IgD-negative memory B cell (primary cell): ENCODE measurements around the gene PATJ. TPM values are rescaled to one million over a fixed set of nuclear protein-coding genes. Genes with fewer than 3 reads are reported as not detected.
"Not testable (repeated sequence)": the region's sequence is repeated elsewhere in the genome, so short reads cannot be mapped to it uniquely, and the experiment has no call there.

Source experiments
- H3K27ac Mint-ChIP-seq, 3 donors: one replicate each; pipeline ENCODE4 v1.8.0; 2020 to 2022; ENCODE audit warnings: mild to moderate bottlenecking in 3 of 3, mixed read lengths in 3 of 3, moderate library complexity in 1 of 3
- H3K27me3 Mint-ChIP-seq: one replicate; pipeline ENCODE4 v1.8.0; 2021; ENCODE audit warnings: mixed read lengths
- H3K36me3 Mint-ChIP-seq: one replicate; pipeline ENCODE4 v1.8.0; 2020; ENCODE audit warnings: mild to moderate bottlenecking, mixed read lengths
- H3K4me1 Mint-ChIP-seq, 3 donors: one replicate each; pipeline ENCODE4 v1.8.0; 2020 to 2022; ENCODE audit warnings: mixed read lengths in 3 of 3, mild to moderate bottlenecking in 1 of 3
- H3K4me3 Mint-ChIP-seq, 4 donors: one replicate each; pipeline ENCODE4 v1.8.0; 2020 to 2022; ENCODE audit warnings: mild to moderate bottlenecking in 4 of 4, mixed read lengths in 4 of 4, moderate library complexity in 3 of 4
- H3K9me3 Mint-ChIP-seq, 3 donors: one replicate each; pipeline ENCODE4 v1.8.0; 2020 to 2021; ENCODE audit warnings: mixed read lengths in 3 of 3, mild to moderate bottlenecking in 1 of 3
- polyA plus RNA-seq: library from polyadenylated mRNA; unstranded; fragments of 300-500 nt; fragmentation: Illumina TruSeq; gene quantifications from one replicate; pipeline ENCODE4 v1.2.3, GENCODE V29; 2021

Gene PATJ
- polyA plus RNA-seq, 1 donor from 2014 or later = 17.4 TPM

DNA sequence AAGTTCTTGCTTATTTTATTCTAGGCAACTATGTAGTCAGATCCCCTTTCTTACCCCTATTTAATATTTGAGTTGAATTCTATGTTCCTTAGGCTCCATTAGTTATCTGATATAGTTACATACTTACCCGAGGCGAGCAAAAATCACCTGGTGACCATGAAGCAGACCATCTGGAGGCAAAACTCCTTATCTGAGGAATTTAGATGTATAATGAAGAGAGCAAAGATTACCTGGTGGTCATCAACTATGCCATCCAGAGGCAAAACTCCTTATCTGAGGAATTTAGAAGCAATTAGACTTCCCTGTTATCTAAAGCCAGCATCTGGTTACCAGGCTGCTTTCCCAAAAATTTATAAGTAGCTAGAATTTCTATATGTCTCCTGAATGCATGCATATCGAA, 129.9 kb downstream of the PATJ start:
- peaks cover 26% of the 10 kb centered on the region for H3K36me3 Mint-ChIP-seq
- H3K27ac Mint-ChIP-seq = no peak overlapping the region
- no peak overlapping the region for H3K4me3 Mint-ChIP-seq

DNA sequence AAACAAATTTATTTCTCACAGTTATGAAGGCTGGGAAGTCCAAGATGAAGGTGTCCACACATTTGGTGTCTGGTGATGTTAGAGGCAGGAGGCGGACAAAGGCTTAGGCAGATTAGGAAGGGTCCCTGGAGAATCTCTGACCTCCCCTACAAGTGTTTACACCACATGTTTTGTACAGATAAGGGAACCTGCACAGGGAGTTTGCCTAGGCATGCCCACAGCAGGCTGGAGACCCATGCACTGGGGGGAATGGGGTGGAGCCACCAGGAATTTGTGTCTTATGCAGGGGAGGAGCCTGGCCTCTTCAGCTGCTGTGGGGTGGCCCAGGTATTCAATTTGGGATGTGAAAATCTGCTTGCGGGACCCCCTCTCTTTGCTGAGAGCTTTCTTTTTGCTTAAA, 131.3 kb downstream of the PATJ start:
- peaks cover 0 to 1% (median 0%) of the 10 kb centered on the region in 3 donors for H3K9me3 Mint-ChIP-seq
- H3K27ac Mint-ChIP-seq = no peak overlapping the region
- H3K4me1 Mint-ChIP-seq = no peaks in the 10 kb centered on the region
- H3K36me3 Mint-ChIP-seq = peaks cover 27% of the 10 kb centered on the region
- no peaks in the 10 kb centered on the region for H3K27me3 Mint-ChIP-seq
- H3K4me3 Mint-ChIP-seq = no peak overlapping the region

More for the DNA sequence above, 129.9 kb downstream of the PATJ start:
- no peaks in the 10 kb centered on the region for H3K27me3 Mint-ChIP-seq
- peaks cover 0 to 4% (median 1%) of the 10 kb centered on the region in 3 donors for H3K9me3 Mint-ChIP-seq
- no peaks in the 10 kb centered on the region for H3K4me1 Mint-ChIP-seq

DNA sequence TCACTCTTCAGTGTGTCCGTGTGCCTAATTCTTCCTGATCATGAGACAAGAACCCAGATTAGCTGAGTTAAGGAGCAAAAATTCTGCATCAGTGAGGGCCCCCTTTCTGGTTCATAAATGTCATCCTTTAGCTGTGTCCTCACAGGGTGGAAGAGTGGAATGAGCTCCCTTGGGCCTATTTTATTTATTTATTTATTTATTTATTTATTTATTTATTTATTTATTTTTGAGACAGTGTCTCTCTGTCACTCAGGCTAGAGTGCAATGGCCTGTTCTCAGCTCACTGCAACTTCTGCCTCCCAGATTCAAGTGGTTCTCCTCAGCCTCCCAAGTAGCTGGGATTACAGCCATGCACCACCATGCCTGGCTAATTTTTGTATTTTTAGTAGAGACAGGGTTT, 131.7 kb downstream of the PATJ start:
- H3K4me3 Mint-ChIP-seq = no peak overlapping the region
- no peak overlapping the region for H3K27ac Mint-ChIP-seq
- H3K27me3 Mint-ChIP-seq = no peaks in the 10 kb centered on the region
- no peaks in the 10 kb centered on the region for H3K4me1 Mint-ChIP-seq
- peaks cover 0 to 1% (median 0%) of the 10 kb centered on the region in 3 donors for H3K9me3 Mint-ChIP-seq
- peaks cover 27% of the 10 kb centered on the region for H3K36me3 Mint-ChIP-seq

DNA sequence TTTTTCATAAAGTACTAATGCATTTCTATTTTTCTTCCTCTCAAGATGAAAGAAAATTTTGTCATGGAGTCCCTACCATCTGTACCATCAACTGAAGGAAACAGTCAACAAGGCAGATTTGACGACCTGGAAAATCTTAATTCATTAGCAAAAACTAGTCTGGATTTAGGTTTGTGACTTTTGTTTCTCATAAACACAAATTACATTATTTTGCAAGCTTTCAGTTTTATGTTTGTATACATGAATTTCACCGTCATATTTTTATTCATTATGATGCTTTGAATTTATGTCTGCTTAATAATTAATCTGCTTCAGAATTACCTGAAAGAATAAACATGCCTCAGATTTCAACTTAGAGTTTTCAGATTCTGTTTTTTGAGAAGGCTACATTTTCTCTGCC, 132.9 kb downstream of the PATJ start:
- Mint-ChIP-seq H3K4me1 (no peaks in the 10 kb centered on the region), H3K4me3 (no peak overlapping the region), H3K9me3 (no peaks in the 10 kb centered on the region), H3K27me3 (no peaks in the 10 kb centered on the region), H3K36me3 (peaks cover 30% of the 10 kb centered on the region), H3K27ac (no peak overlapping the region)

DNA sequence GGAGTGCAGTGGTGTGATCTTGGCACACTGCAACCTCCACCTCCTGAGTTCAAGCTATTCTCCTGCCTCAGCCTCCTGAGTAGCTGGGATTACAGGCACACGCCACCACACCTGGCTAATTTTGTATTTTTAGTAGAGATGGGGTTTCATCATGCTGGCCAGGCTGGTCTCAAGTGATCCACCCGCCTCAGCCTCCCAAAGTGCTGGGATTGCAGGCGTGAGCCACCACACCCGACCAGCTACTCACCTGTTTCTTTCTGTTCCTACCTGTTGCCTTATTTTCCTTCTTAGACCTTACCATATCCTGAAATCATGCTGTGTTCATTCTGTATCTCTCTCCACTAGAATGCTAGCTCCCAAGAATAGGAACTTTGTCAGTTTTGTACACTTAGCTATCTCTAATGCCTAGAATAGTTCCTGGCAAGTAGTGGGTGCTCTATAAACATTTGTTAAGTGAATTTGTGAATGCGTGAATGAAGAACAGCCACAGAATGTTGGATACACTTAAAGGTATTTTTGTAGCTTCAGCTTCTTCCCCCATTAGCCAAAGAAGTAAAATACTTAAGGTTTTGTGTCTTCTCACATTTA, 137.7 kb downstream of the PATJ start:
- not testable (repeated sequence) for H3K4me3 Mint-ChIP-seq, H3K27ac Mint-ChIP-seq, H3K9me3 Mint-ChIP-seq, H3K4me1 Mint-ChIP-seq, H3K27me3 Mint-ChIP-seq
- peaks cover 25% of the 10 kb centered on the region for H3K36me3 Mint-ChIP-seq

DNA sequence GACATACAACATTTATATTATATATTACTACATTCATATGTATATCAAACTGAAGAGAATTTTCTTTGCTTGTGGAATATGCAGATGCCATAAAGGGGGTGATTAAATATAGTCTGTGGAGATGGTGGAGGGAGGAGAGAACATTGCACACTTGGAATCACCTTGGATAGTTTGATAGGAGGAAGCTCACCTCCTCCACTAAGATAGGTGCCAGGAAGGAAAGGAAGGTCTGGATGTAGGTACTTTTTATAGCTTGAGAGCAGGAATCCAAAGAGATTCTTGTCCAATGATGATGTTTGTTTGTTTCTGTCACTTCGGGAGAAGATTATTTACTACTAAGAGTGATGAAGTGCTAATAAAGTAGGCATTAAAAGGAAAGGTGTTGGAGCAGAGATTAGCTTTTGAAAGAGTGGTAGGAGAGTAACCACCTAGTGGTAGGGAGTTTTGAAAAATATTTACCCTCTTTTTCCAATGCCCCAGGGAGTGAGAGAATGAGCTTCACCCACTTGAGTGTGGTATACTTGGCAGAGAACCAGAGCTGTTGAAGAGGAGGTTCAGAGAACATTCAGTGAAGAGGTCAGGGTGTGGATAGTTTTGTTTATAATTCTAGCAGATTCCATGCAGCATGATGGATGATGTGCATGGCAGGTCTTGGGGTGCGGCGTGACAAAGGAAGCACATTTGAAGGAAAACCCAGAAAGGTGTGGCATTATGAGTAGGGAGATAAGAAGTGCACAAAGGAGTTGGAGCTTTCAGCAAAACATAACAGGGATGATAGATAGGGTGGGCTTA, 145.0 kb downstream of the PATJ start:
- H3K4me1 Mint-ChIP-seq = peaks cover 0 to 3% (median 0%) of the 10 kb centered on the region in 3 donors
- peaks cover 28% of the 10 kb centered on the region for H3K36me3 Mint-ChIP-seq
- peaks cover 0 to 6% (median 4%) of the 10 kb centered on the region in 3 donors for H3K9me3 Mint-ChIP-seq
- no peak overlapping the region for H3K4me3 Mint-ChIP-seq
- no peak overlapping the region for H3K27ac Mint-ChIP-seq
- H3K27me3 Mint-ChIP-seq = no peaks in the 10 kb centered on the region

DNA sequence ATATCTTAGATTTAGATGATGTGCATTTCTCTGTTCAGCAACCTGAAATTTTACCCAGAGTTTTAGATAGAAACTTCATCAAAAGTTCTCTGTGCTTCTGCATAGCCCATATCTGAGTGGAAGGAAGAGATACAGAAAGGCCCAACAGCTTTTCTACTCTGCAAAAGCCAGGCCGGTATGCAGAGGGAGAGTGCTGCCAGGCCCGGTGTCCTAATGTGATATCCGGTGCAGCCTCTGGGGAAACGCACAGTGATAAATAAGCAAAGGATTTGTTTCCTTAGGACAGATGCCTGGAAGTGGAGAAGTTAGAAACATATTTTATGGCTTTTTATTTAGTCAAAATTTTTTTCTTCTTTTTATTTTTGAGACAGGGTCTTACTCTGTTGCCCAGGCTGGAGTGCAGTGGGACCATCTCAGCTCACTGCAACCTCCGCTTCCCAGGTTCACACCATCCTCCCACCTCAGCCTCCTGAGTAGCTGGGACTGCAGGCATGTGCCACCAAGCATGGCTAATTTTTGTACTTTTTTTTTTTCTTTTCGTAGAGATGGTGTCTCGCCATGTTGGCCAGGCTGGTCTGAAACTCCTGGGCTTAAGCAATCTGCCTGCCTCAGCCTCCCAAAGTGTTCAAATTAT, 145.8 kb downstream of the PATJ start:
- Mint-ChIP-seq H3K4me1 (no peaks in the 10 kb centered on the region), H3K27me3 (no peaks in the 10 kb centered on the region), H3K36me3 (peaks cover 24% of the 10 kb centered on the region), H3K9me3 (peaks cover 0 to 6% (median 4%) of the 10 kb centered on the region in 3 donors), H3K27ac (no peak overlapping the region), H3K4me3 (no peak overlapping the region)

DNA sequence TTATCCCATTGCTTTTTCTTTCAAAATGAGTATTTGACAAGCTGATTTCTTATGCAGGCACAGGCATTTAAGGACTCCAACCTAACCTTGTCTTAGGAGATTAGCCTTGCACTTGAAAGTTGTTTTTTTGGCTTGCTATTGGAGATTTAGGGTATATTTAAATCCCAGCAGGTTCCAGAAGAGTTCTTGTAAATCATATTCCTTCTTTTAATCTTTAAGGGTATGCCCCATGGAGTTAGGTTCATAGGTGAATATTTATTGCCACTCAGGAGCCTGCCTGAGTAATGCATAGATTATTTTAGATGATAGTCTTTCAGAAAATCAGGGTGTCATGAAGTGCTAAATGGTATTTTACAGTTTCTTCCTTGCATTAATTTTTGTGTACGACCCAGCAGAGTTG, 146.5 kb downstream of the PATJ start:
- H3K9me3 Mint-ChIP-seq = peaks cover 0 to 6% (median 4%) of the 10 kb centered on the region in 3 donors
- no peaks in the 10 kb centered on the region for H3K27me3 Mint-ChIP-seq
- H3K4me1 Mint-ChIP-seq = no peaks in the 10 kb centered on the region
- H3K4me3 Mint-ChIP-seq = no peak overlapping the region
- H3K27ac Mint-ChIP-seq = no peak overlapping the region
- H3K36me3 Mint-ChIP-seq = peaks cover 28% of the 10 kb centered on the region

DNA sequence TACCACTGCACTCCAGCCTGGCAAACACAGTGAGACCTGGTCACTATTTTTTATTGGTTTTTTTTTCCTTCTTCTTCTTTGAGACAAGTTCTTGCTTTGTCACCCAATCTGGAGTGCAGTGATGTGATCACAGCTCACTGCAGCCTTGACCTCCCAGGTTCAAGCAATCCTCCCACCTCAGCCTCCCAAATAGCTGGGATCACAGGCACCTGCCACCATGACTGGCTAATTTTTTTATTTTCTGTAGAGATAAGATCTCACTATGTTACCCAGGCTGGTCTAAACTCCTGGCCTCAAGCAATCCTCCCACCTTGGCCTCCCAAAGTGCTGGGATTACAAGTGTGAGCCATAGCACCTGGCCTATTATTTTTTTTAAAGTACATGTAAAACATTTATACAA, 148.2 kb downstream of the PATJ start:
- H3K9me3 Mint-ChIP-seq, H3K4me3 Mint-ChIP-seq, H3K4me1 Mint-ChIP-seq, H3K27ac Mint-ChIP-seq, H3K27me3 Mint-ChIP-seq: not testable (repeated sequence)
- peaks cover 31% of the 10 kb centered on the region for H3K36me3 Mint-ChIP-seq

DNA sequence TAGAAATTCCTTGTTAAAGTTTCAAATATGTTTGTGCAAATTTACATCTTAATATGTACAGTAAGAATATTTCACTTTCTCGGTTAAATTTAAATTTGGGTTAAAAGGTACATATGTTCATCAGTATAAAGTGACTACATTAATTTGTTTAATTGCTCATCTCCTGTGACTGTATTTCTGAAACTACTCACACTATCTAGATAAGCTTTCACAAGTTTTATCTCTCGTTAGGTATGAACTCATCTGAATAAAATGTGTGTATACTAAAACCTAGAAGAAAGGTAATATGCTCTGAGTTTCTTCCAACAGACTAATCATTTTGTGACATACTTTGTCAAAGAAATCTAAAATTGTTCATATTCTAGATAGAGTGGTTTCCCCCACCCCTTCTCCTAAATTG, 150.7 kb downstream of the PATJ start:
- Mint-ChIP-seq H3K4me1 (peaks cover 0 to 4% (median 0%) of the 10 kb centered on the region in 3 donors), H3K27ac (no peak overlapping the region), H3K9me3 (peaks cover 2 to 8% (median 7%) of the 10 kb centered on the region in 3 donors), H3K27me3 (no peaks in the 10 kb centered on the region), H3K36me3 (peaks cover 28% of the 10 kb centered on the region), H3K4me3 (no peak overlapping the region)

DNA sequence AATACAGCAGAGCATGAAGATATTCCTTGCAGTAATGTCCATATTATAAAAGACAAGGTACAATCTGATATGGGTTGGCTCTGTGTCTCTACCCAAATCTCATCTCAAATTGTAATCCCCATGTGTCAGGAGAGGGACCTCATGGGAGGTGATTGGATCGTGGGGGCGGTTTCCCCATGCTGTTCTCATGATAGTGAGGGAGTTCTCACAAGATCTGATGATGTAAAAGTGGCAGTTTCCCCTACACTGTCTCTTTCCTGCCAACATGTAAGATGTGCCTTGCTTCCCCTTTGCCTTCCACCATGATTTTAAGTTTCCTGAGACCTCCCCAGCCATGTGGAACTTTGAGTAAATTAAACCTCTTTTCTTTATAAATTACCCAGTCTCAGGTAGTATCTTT, 152.0 kb downstream of the PATJ start:
- Mint-ChIP-seq H3K27ac (peak overlapping the region in 1 of 3 donors; percentile 24), H3K36me3 (peaks cover 30% of the 10 kb centered on the region)
- H3K27me3 Mint-ChIP-seq, H3K4me3 Mint-ChIP-seq, H3K4me1 Mint-ChIP-seq, H3K9me3 Mint-ChIP-seq: not testable (repeated sequence)

DNA sequence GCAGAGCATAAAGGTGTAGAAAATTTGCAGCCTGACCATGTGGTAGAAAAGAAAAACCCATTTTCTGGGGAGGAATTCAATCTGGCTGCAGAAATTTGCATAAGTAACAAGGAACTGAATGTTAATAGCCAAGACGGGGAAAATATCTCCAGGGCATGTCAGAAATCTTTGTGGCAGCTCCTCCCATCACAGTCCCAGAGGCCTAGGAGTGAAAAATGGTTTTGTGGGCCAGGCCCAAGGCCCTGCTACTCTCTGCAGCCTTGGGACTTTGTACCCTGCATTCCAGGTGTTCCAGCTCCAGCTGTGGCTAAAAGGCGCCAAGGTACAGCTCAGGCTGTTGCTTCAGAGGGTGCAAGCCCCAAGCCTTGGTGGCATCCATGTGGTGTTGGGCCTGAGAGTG, 152.9 kb downstream of the PATJ start:
- H3K36me3 Mint-ChIP-seq = peaks cover 31% of the 10 kb centered on the region
- H3K9me3 Mint-ChIP-seq = peaks cover 2 to 8% (median 7%) of the 10 kb centered on the region in 3 donors
- H3K4me1 Mint-ChIP-seq = peaks cover 0 to 4% (median 0%) of the 10 kb centered on the region in 3 donors
- H3K4me3 Mint-ChIP-seq = no peak overlapping the region
- H3K27me3 Mint-ChIP-seq = no peaks in the 10 kb centered on the region
- no peak overlapping the region for H3K27ac Mint-ChIP-seq

DNA sequence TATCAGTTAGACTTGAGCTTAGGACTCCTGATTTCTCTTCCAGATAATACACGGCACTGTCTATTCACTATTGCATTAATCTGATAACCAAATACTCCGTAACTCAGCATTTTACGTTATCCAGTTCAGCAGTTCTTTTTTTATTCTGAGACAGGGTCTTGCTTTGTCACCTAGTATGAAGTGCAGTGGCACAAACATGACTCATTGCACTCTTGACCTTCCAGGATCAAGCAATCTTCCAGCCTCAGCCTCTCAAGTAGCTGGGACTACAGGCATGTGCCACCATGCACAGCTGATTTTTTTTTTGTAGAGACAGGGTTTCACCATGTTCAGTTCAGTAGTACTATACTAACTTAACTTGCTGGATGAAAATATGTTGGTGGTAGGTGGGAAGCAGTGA, 156.4 kb downstream of the PATJ start:
- peaks cover 27% of the 10 kb centered on the region for H3K36me3 Mint-ChIP-seq
- no peaks in the 10 kb centered on the region for H3K27me3 Mint-ChIP-seq
- no peak overlapping the region for H3K4me3 Mint-ChIP-seq
- peaks cover 2 to 8% (median 7%) of the 10 kb centered on the region in 3 donors for H3K9me3 Mint-ChIP-seq
- peaks cover 0 to 4% (median 0%) of the 10 kb centered on the region in 3 donors for H3K4me1 Mint-ChIP-seq
- H3K27ac Mint-ChIP-seq = no peak overlapping the region

DNA sequence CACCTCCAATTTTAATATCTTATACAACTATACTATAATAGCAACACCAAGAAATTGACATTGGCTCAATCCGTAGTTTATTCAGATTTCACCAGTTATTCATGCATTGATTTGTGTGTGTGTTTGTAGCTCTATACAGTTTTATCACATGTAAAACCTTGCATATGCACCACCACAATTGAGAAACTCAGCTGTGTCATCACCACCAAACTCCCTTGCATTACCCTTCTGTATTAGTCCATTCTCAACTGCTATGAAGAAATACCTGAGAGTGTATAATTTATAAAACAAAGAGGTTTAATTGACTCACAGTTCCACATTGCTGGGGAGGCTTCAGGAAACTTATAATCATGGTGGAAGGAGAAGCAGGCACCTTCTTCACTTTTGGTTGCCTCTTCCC, 162.1 kb downstream of the PATJ start:
- no peak overlapping the region for H3K4me3 Mint-ChIP-seq
- no peaks in the 10 kb centered on the region for H3K4me1 Mint-ChIP-seq
- H3K27me3 Mint-ChIP-seq = no peaks in the 10 kb centered on the region
- H3K36me3 Mint-ChIP-seq = peaks cover 10% of the 10 kb centered on the region
- no peaks in the 10 kb centered on the region for H3K9me3 Mint-ChIP-seq
- no peak overlapping the region for H3K27ac Mint-ChIP-seq

DNA sequence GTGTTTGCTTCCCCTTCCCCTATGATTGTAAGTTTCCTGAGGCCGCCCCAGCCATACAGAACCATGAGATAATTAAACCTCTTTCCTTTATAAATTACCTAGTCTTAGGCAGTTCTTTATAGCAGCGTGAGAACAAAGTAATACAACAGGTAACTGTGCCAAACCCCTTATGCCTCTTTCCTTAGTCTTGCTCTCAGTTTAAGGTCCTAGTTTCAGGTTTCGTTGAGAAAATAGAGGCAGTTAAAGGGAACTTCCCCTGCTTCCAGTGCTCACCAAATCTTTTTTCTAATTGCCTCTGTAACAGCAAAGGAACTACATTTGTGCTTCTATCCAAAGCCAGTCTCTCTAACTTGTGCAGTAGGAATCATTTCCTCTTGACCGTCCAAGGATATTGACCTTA, 164.8 kb downstream of the PATJ start:
- no peaks in the 10 kb centered on the region for H3K9me3 Mint-ChIP-seq
- no peaks in the 10 kb centered on the region for H3K27me3 Mint-ChIP-seq
- peaks cover 14% of the 10 kb centered on the region for H3K36me3 Mint-ChIP-seq
- H3K4me3 Mint-ChIP-seq = peak overlapping the region in 1 of 4 donors; percentile 21
- no peak overlapping the region for H3K27ac Mint-ChIP-seq
- no peaks in the 10 kb centered on the region for H3K4me1 Mint-ChIP-seq
